Activated B cell treated with CpG ODN at 0.5 μM for 24 hours (primary cell): ENCODE results near the gene CD302. TPM values are rescaled to one million over a fixed set of nuclear protein-coding genes. Genes with fewer than 3 reads are reported as not detected.
A peak's percentile ranks its signal among the peaks of the same experiment; 100 is the strongest.

ENCODE experiments used
- ATAC-seq: fragments of 200-7000 bp; cut with Tn5 transposase; one replicate; pipeline ENCODE4 v1.10.0; 2021; ENCODE audit warnings: low read depth, mild to moderate bottlenecking, moderate library complexity
- CTCF ChIA-PET: fragments of 350-600 bp; sonication (Branson Sonifier 250); formaldehyde crosslinking; loops from one replicate; lab custom pipeline; 2021; ENCODE audit warnings: antibody characterized with exemption; lab: Charles Lee
- POLR2A ChIA-PET: fragments of 350-600 bp; sonication (Branson Sonifier 250); formaldehyde crosslinking; loops from one replicate; lab custom pipeline; 2021; ENCODE audit warnings: antibody characterized with exemption; lab: Charles Lee
- DNase-seq: peaks from one replicate; pipeline ENCODE4 v3.0.0; 2022
- H3K27ac Mint-ChIP-seq: one replicate; pipeline ENCODE4 v1.8.0; 2020; ENCODE audit warnings: mixed read lengths
- H3K27me3 Mint-ChIP-seq: one replicate; pipeline ENCODE4 v1.8.0; 2021; ENCODE audit warnings: mixed read lengths
- H3K36me3 Mint-ChIP-seq: one replicate; pipeline ENCODE4 v1.8.0; 2021; ENCODE audit warnings: low read depth, mixed read lengths
- H3K4me1 Mint-ChIP-seq: one replicate; pipeline ENCODE4 v1.8.0; 2021; ENCODE audit warnings: mixed read lengths
- H3K4me3 Mint-ChIP-seq: one replicate; pipeline ENCODE4 v1.8.0; 2020; ENCODE audit warnings: mild to moderate bottlenecking, mixed read lengths
- H3K9me3 Mint-ChIP-seq: one replicate; pipeline ENCODE4 v1.8.0; 2020; ENCODE audit warnings: mixed read lengths
- CTCF ChIP-seq: fragments of 200-600 bp; IDR thresholded peaks from one replicate; pipeline ENCODE4 v1.8.0; 2022; ENCODE audit warnings: antibody characterized with exemption, mild to moderate bottlenecking
- intact Hi-C: fragments of 100-400 bp; cut with micrococcal nuclease; formaldehyde crosslinking; loops from one replicate; pipeline ENCODE4 v1.15.1; 2024
- total RNA-seq: library from RNA; stranded (reverse); gene quantifications from 2 replicates; pipeline ENCODE4 v1.2.3, GENCODE V29; 2022

CD302 gene
- total RNA-seq, 1 donor from 2014 or later = 1.2 TPM

DNA sequence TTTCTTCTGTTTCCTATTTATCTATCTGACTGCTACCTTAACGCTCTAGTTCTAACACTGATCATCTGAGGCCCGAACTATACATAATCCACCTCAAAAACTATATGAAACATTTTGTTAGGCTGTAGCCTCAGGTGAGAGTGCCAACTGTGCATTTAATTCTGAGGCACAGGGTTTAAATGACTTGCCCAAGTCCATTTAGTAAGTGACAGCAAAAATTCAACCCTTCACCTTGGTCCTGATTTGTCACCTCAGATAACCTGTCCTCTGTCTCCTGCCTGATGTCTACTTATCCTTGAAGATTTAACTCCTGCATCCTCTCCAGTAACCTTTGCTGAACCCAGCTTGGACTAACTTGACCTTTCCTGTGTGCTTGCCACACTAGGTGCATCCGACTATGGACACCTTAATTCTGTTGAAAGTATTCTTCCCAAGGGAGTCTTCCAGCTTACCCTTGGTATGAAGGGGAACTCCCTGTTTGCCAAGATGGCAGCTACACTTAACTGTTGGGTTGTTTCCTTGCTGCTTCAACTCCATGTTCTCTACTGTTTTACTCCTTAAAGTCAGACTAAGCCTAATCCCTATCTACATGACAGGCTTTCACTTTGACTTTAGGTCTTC lies 23.5 kb downstream of the CD302 start:
- no peak for TF ChIP-seq CTCF
- DNase-seq (no peak), ATAC-seq (no peak)
- CTCF ChIA-PET = no interaction called here
- no peak overlapping the region for H3K4me3 Mint-ChIP-seq
- no peaks in the 10 kb centered on the region for H3K9me3 Mint-ChIP-seq
- peak overlapping the region; percentile 0 for H3K27ac Mint-ChIP-seq
- peaks cover 2% of the 10 kb centered on the region for H3K4me1 Mint-ChIP-seq
- no peaks in the 10 kb centered on the region for H3K27me3 Mint-ChIP-seq
- peaks cover 17% of the 10 kb centered on the region for H3K36me3 Mint-ChIP-seq
- POLR2A ChIA-PET = no interaction called here
- intact Hi-C loops = no loop called here

DNA sequence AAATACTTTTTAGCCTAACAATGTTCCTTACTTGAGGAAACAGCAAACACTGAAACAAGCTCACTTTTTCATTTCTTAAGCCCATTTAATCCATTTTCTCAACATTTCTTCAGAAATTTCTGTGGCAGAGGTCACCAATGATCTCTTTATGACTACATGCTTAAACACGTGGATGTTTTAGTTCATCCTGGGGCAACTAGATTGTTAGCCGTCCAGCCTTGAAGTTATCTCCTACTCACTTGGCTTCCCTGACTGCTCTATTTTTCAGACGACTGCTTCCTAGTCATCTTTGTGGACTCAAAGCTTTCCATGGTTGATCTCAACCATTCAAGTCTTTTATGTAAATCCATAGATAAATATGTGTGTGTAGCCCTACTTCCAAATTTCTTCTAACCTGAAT lies 24.1 kb downstream of the CD302 start:
- peaks cover 21% of the 10 kb centered on the region for H3K36me3 Mint-ChIP-seq
- DNase-seq = no peak
- H3K4me1 Mint-ChIP-seq = no peaks in the 10 kb centered on the region
- no peaks in the 10 kb centered on the region for H3K9me3 Mint-ChIP-seq
- CTCF ChIA-PET = no interaction called here
- POLR2A ChIA-PET = no interaction called here
- H3K27ac Mint-ChIP-seq = no peak overlapping the region
- no peak overlapping the region for H3K4me3 Mint-ChIP-seq
- no peaks in the 10 kb centered on the region for H3K27me3 Mint-ChIP-seq
- no peak for TF ChIP-seq CTCF
- intact Hi-C loops = no loop called here
- ATAC-seq = no peak

GRCh38 chr2:159773426-159773825 lies 24.6 kb downstream of the CD302 start:
- no peak overlapping the region for H3K4me3 Mint-ChIP-seq
- CTCF ChIA-PET = no interaction called here
- TF ChIP-seq CTCF = no peak
- peaks cover 21% of the 10 kb centered on the region for H3K36me3 Mint-ChIP-seq
- no peaks in the 10 kb centered on the region for H3K9me3 Mint-ChIP-seq
- no peaks in the 10 kb centered on the region for H3K4me1 Mint-ChIP-seq
- intact Hi-C loops = no loop called here
- H3K27ac Mint-ChIP-seq = no peak overlapping the region
- POLR2A ChIA-PET = interaction anchor here (0.9 kb wide), 1 partner anchor 25 kb away, joined by 3 read pairs; no protein-coding TSS in a partner anchor
- no peaks in the 10 kb centered on the region for H3K27me3 Mint-ChIP-seq
- ATAC-seq (no peak), DNase-seq (no peak)

GRCh38 chr2:159769147-159769546 lies 28.9 kb downstream of the CD302 start:
- no peak overlapping the region for H3K27ac Mint-ChIP-seq

DNA sequence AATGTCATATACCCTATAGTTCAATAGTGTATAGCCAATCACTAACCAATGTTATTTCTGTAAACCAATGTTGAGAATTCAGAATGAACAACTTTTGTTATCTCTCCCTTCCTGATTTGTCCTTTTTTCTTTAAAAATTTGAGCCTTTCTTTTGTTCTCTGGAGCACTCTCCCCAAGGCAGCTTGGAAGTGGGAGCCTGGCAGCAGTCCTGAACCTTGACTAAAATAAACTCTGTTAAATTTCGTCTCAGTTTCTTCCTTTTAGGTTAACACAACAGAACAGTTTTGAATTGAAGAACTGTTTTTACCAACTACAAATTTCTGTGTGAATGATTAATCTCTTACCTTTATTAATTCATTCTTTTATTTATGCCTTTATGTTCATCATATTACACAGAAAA lies 35.9 kb downstream of the CD302 start:
- DNase-seq (no peak), ATAC-seq (no peak)
- POLR2A ChIA-PET = no interaction called here
- intact Hi-C loops = no loop called here
- Mint-ChIP-seq H3K27me3 (no peaks in the 10 kb centered on the region), H3K36me3 (peaks cover 79% of the 10 kb centered on the region), H3K4me3 (no peak overlapping the region), H3K9me3 (no peaks in the 10 kb centered on the region), H3K27ac (no peak overlapping the region), H3K4me1 (no peaks in the 10 kb centered on the region)
- CTCF ChIA-PET = no interaction called here
- no peak for TF ChIP-seq CTCF

More at GRCh38 chr2:159769147-159769546, 28.9 kb downstream of the CD302 start:
- no peaks in the 10 kb centered on the region for H3K27me3 Mint-ChIP-seq
- ChIA-PET POLR2A (no interaction called here), CTCF (no interaction called here)
- H3K4me3 Mint-ChIP-seq = no peak overlapping the region
- TF ChIP-seq CTCF = no peak
- H3K36me3 Mint-ChIP-seq = peaks cover 53% of the 10 kb centered on the region
- no peaks in the 10 kb centered on the region for H3K9me3 Mint-ChIP-seq
- no peaks in the 10 kb centered on the region for H3K4me1 Mint-ChIP-seq
- intact Hi-C loops = no loop called here
- DNase-seq = no peak
- no peak for ATAC-seq
